ENCODE results near the gene FBLN1.
A peak's percentile ranks its signal among the peaks of the same experiment; 100 is the strongest.
"Not testable (repeated sequence)": the region's sequence is repeated elsewhere in the genome, so short reads cannot be mapped to it uniquely, and the experiment has no call there.

The FBLN1 gene, protein sequence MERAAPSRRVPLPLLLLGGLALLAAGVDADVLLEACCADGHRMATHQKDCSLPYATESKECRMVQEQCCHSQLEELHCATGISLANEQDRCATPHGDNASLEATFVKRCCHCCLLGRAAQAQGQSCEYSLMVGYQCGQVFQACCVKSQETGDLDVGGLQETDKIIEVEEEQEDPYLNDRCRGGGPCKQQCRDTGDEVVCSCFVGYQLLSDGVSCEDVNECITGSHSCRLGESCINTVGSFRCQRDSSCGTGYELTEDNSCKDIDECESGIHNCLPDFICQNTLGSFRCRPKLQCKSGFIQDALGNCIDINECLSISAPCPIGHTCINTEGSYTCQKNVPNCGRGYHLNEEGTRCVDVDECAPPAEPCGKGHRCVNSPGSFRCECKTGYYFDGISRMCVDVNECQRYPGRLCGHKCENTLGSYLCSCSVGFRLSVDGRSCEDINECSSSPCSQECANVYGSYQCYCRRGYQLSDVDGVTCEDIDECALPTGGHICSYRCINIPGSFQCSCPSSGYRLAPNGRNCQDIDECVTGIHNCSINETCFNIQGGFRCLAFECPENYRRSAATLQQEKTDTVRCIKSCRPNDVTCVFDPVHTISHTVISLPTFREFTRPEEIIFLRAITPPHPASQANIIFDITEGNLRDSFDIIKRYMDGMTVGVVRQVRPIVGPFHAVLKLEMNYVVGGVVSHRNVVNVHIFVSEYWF

GRCh38 chr22:45502215-45503049 is at the start of gene FBLN1:
FBLN1 (plus strand) TSS chr22:45502883; CDS start chr22:45502986, 103 bp downstream.
- Mint-ChIP-seq H3K27ac (no peak within 1 kb of the TSS), H3K9me3 (ENCODE audit: low read depth) (no peaks in the 10 kb centered on the region), H3K27me3 (peaks cover 19% of the 10 kb centered on the region), H3K36me3 (no peaks in the 10 kb centered on the region), H3K4me3 (peak within 1 kb of the TSS; percentile 51), H3K4me1 (ENCODE audit: low read depth) (peaks cover 3% of the 10 kb centered on the region)

DNA sequence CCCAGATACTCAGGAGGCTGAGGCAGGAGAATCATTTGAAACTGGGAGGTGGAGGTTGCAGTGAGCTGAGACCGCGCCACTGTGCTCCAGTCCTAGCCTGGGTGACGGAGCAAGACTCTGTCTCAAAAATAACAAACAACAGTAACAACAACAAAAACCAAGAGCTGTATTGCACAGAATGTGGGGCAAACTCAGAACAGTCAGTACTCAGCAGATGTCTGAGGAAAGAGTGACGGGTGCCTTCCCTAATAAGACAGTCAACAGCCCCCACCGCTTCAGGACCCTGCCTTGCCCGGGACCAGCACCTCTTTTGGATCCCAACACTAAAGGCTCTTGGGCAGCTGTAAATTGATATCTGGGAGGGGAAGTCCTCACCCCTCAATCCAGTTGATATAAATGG is 48.9 kb upstream of the FBLN1 start:
- H3K4me1 Mint-ChIP-seq (ENCODE audit: low read depth) = no peaks in the 10 kb centered on the region
- no peaks in the 10 kb centered on the region for H3K9me3 Mint-ChIP-seq (ENCODE audit: low read depth)
- no peak overlapping the region for H3K4me3 Mint-ChIP-seq
- no peaks in the 10 kb centered on the region for H3K36me3 Mint-ChIP-seq
- no peaks in the 10 kb centered on the region for H3K27me3 Mint-ChIP-seq
- H3K27ac Mint-ChIP-seq = no peak overlapping the region

DNA sequence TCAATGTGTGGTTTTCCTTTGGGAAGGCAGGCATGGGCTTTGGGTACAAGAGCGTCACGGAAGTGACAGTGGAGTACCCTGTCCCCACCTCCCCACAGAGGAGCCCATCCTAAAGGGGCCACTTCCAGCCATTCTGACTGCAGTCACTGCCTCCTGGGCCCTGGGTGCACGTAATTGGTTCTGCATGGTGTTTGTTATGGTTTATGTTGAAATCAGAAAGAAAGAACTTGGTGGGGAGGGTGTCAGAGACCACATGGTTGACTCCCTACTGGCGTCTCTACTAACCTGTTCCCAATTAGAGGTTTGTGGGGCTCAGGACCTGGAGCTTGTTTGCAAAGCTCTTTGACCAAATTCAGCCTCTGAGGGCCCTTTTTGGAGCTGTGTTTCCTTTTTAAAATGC is 48.4 kb upstream of the FBLN1 start:
- Mint-ChIP-seq H3K27ac (no peak overlapping the region), H3K27me3 (no peaks in the 10 kb centered on the region), H3K9me3 (ENCODE audit: low read depth) (no peaks in the 10 kb centered on the region), H3K4me3 (no peak overlapping the region), H3K4me1 (ENCODE audit: low read depth) (no peaks in the 10 kb centered on the region), H3K36me3 (no peaks in the 10 kb centered on the region)

DNA sequence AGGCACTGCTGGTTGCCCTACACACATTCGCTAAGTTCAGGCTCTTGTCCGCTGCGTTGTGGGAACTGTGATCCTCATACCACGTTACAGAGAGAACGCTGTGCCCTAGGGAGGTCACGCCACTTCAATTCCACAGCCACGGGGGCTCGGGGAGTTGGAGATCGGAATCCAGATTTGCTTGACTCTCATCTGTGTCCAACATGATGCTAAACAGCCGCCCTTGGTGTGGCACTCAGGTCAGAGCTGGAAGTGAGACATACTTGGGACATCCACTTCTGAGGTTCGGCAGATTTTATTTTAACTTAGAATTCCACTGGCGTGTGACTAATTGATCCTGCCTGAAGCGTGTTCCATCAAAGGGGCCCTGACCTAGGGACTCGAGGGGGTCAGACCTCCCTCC is 47.5 kb upstream of the FBLN1 start:
- no peaks in the 10 kb centered on the region for H3K27me3 Mint-ChIP-seq
- H3K4me3 Mint-ChIP-seq = no peak overlapping the region
- H3K4me1 Mint-ChIP-seq (ENCODE audit: low read depth) = no peaks in the 10 kb centered on the region
- no peak overlapping the region for H3K27ac Mint-ChIP-seq
- H3K9me3 Mint-ChIP-seq (ENCODE audit: low read depth) = no peaks in the 10 kb centered on the region
- H3K36me3 Mint-ChIP-seq = no peaks in the 10 kb centered on the region

DNA sequence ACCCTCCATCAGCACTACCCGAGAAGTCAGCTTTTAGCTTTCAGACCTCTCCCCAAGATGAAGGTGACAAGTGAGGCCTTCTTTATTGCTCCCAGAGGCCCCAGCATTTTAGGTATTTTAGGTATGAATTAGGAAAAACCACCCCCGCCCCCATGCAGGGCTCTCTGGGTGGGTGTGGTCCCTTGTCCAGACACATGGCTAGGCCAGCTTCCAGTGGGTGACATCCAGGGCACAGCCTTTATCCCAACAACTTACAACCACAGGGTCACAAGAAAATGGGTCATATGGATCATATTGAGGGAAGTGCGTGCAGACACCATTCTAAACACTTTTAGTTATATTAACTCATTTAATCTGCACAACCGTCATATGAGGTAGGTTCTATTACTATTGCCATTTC is 47.1 kb upstream of the FBLN1 start:
- no peaks in the 10 kb centered on the region for H3K4me1 Mint-ChIP-seq (ENCODE audit: low read depth)
- no peak overlapping the region for H3K27ac Mint-ChIP-seq
- no peaks in the 10 kb centered on the region for H3K36me3 Mint-ChIP-seq
- H3K4me3 Mint-ChIP-seq = no peak overlapping the region
- H3K27me3 Mint-ChIP-seq = no peaks in the 10 kb centered on the region
- H3K9me3 Mint-ChIP-seq (ENCODE audit: low read depth) = no peaks in the 10 kb centered on the region

GRCh38 chr22:45456811-45457210 is 45.9 kb upstream of the FBLN1 start:
- no peaks in the 10 kb centered on the region for H3K36me3 Mint-ChIP-seq
- H3K4me1 Mint-ChIP-seq (ENCODE audit: low read depth) = no peaks in the 10 kb centered on the region
- no peaks in the 10 kb centered on the region for H3K27me3 Mint-ChIP-seq

DNA sequence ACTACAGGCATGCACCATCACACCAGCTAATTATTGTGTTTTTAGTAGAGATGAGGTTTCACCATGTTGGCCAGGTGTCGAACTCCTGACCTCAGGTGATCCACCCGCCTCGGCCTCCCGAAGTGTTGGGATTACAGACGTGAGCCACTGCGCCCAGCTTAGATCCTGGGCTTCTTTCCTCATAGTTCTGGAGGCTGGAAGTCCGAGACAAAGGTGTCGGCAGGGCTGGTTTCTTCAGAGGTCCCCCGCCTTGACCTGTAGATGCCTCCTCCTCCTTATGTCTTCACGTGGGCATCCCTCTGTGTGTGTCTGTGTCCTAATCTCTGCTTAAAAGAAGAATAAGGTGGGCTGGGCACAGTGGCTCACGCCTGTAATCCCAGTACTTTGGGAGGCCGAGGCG is 44.2 kb upstream of the FBLN1 start:
- Mint-ChIP-seq H3K27ac (no peak overlapping the region), H3K36me3 (no peaks in the 10 kb centered on the region), H3K4me3 (no peak overlapping the region), H3K4me1 (ENCODE audit: low read depth) (no peaks in the 10 kb centered on the region), H3K27me3 (no peaks in the 10 kb centered on the region), H3K9me3 (ENCODE audit: low read depth) (no peaks in the 10 kb centered on the region)

More at GRCh38 chr22:45456811-45457210, 45.9 kb upstream of the FBLN1 start:
- Mint-ChIP-seq H3K27ac (no peak overlapping the region), H3K4me3 (no peak overlapping the region), H3K9me3 (ENCODE audit: low read depth) (no peaks in the 10 kb centered on the region)

GRCh38 chr22:45459235-45459634 is 43.4 kb upstream of the FBLN1 start:
- Mint-ChIP-seq H3K9me3 (ENCODE audit: low read depth) (no peaks in the 10 kb centered on the region), H3K4me3 (no peak overlapping the region), H3K4me1 (ENCODE audit: low read depth) (no peaks in the 10 kb centered on the region), H3K27me3 (no peaks in the 10 kb centered on the region), H3K27ac (no peak overlapping the region), H3K36me3 (no peaks in the 10 kb centered on the region)

DNA sequence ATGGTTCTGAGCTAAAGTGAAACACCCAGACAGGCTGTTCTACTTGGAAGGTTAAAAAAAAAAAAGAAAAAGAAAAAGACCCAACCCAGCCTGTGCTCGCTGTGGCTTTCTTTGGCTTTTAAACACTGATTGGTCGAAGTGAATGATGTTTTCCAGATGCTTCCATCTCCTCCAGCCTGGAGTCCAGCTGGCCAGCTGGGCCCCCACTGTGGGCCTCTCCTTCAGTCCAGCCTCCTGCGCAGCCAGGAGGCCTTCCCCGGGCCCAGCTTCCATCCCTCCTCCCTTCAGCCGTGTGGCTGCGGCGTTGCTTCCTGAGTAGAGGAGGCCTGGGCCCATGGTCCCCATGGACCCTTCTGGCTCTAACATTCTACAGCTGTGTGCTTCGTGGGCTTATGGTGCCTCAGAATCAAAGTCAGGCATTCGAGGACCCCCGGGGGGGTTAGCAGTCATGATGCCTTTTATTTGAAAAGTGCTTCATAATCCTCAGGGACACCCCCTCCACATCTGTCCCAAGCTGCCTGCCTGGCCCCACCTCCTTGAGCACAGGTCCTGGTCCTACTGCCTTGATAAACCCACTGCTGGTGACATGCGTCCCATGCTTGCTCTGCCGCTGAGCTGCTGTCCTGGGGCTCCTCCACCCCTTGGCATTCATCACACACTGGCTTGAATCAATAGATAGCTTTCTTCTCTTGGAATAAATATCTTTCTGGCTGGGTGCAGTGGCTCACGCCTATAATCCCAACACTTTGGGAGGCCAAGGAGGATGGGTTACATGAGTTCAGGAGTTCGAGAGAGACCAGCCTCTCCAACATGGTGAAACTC is 42.2 kb upstream of the FBLN1 start:
- Mint-ChIP-seq H3K27ac (no peak overlapping the region), H3K9me3 (ENCODE audit: low read depth) (no peaks in the 10 kb centered on the region), H3K4me1 (ENCODE audit: low read depth) (no peaks in the 10 kb centered on the region), H3K36me3 (no peaks in the 10 kb centered on the region), H3K4me3 (no peak overlapping the region), H3K27me3 (peaks cover 2% of the 10 kb centered on the region)

DNA sequence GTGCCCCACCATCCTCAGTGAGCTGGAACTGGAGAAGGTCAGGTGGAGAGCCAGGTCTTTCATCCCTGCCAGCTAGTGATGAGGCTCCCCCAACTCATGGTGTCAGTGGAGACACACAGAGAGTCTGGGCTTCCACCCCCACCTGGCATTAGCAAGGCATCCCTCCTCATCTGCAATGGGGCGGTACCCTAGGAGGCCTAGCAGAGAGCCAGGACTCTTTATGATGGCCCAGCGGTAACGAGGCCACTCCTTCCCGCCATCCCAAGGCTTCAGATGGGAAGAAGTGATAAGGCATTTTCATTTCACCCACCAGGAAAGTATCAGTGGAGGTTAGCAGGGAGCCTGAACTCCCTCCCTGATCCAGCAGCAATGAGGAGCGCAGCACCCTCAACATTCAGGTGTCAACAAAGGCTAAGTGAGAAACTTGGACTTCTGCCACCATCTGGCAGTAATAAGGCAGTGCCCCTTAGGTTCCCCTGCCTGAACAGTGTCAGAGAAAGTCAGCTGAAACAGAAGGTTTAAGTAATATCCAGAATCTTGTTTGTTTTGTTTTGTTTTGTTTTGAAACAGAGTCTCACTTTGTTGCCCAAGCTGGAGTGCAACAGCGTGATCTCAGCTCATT is 40.5 kb upstream of the FBLN1 start:
- Mint-ChIP-seq H3K4me1 (ENCODE audit: low read depth) (no peaks in the 10 kb centered on the region), H3K36me3 (no peaks in the 10 kb centered on the region), H3K9me3 (ENCODE audit: low read depth) (peaks cover 3% of the 10 kb centered on the region), H3K27ac (no peak overlapping the region), H3K4me3 (no peak overlapping the region), H3K27me3 (peaks cover 3% of the 10 kb centered on the region)

- not testable (repeated sequence) for H3K4me1 Mint-ChIP-seq (ENCODE audit: low read depth); H3K36me3 Mint-ChIP-seq; H3K27ac Mint-ChIP-seq; H3K4me3 Mint-ChIP-seq; H3K27me3 Mint-ChIP-seq; H3K9me3 Mint-ChIP-seq (ENCODE audit: low read depth)
Observed at GRCh38 chr22:45463691-45464090, 39.0 kb upstream of the FBLN1 start.

GRCh38 chr22:45465633-45466032 is 37.0 kb upstream of the FBLN1 start:
- Mint-ChIP-seq H3K9me3 (ENCODE audit: low read depth) (peaks cover 3% of the 10 kb centered on the region), H3K4me1 (ENCODE audit: low read depth) (no peaks in the 10 kb centered on the region), H3K27ac (no peak overlapping the region), H3K4me3 (no peak overlapping the region), H3K27me3 (peaks cover 3% of the 10 kb centered on the region), H3K36me3 (no peaks in the 10 kb centered on the region)

DNA sequence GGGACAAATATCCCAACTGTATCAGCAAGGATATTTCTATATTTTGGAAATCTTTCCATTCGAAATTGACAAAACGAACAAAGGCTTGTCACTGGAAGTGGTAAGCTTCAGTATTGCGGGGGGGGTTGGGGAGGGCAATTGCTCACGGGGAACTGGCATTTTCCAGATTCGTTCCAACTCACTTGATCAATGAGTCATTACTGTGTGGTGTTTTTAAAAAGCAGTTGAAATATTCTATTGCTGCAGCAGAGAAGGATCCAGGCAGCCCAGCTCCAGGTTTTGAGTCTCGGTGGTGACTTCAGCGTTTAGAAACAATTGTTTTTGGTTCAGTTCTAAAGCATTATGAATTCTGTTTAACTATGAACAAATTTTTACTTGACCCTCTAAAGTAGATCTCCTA is 33.8 kb upstream of the FBLN1 start:
- Mint-ChIP-seq H3K27ac (no peak overlapping the region), H3K9me3 (ENCODE audit: low read depth) (peaks cover 3% of the 10 kb centered on the region), H3K36me3 (no peaks in the 10 kb centered on the region), H3K4me3 (no peak overlapping the region), H3K4me1 (ENCODE audit: low read depth) (no peaks in the 10 kb centered on the region), H3K27me3 (peaks cover 3% of the 10 kb centered on the region)

Data from activated naive CD8-positive, alpha-beta T cell (primary cell).